Activated naive CD4-positive, alpha-beta T cell treated with anti-CD3 and anti-CD28 coated beads for 36 hours (primary cell): ENCODE data around the gene SASH1. TPM values are rescaled to one million over a fixed set of nuclear protein-coding genes. Genes with fewer than 3 reads are reported as not detected.

Source experiments
- CTCF ChIA-PET: fragments of 350-600 bp; sonication (Branson Sonifier 250); formaldehyde crosslinking; loops from one replicate; lab custom pipeline; 2021; ENCODE audit warnings: antibody characterized with exemption; lab: Charles Lee
- DNase-seq: peaks from one replicate; pipeline ENCODE4 v3.0.0-alpha.2; 2020
- H3K27ac Mint-ChIP-seq: one replicate; pipeline ENCODE4 v1.8.0; 2021; ENCODE audit warnings: mild to moderate bottlenecking, mixed read lengths
- H3K27me3 Mint-ChIP-seq: one replicate; pipeline ENCODE4 v1.8.0; 2021; ENCODE audit warnings: low read depth, mixed read lengths
- H3K36me3 Mint-ChIP-seq: one replicate; pipeline ENCODE4 v1.8.0; 2021; ENCODE audit warnings: low read depth, mixed read lengths
- H3K4me1 Mint-ChIP-seq: one replicate; pipeline ENCODE4 v1.8.0; 2021; ENCODE audit warnings: low read depth, mixed read lengths
- H3K4me3 Mint-ChIP-seq: one replicate; pipeline ENCODE4 v1.8.0; 2021; ENCODE audit warnings: mild to moderate bottlenecking, moderate library complexity, mixed read lengths
- H3K9me3 Mint-ChIP-seq: one replicate; pipeline ENCODE4 v1.8.0; 2021; ENCODE audit warnings: mixed read lengths
- intact Hi-C: fragments of 100-400 bp; cut with micrococcal nuclease; formaldehyde crosslinking; loops from one replicate; pipeline ENCODE4 v1.15.1; 2023
- total RNA-seq, 2 experiments: library from RNA; stranded (reverse); gene quantifications; one replicate each; pipeline ENCODE4 v1.2.3, GENCODE V29; 2021

SASH1 gene
- total RNA-seq, 2 experiments from 2014 or later: not detected

- Mint-ChIP-seq H3K4me3 (no peak overlapping the region), H3K36me3 (no peaks in the 10 kb centered on the region), H3K27ac (no peak overlapping the region), H3K27me3 (peaks cover 11% of the 10 kb centered on the region), H3K4me1 (no peaks in the 10 kb centered on the region), H3K9me3 (no peaks in the 10 kb centered on the region)
- CTCF ChIA-PET: no interaction called here
- intact Hi-C loops: no loop called here
- no peak for DNase-seq
These were observed 92.7 kb downstream of the SASH1 start for GRCh38 chr6:148435386-148435785.

DNA sequence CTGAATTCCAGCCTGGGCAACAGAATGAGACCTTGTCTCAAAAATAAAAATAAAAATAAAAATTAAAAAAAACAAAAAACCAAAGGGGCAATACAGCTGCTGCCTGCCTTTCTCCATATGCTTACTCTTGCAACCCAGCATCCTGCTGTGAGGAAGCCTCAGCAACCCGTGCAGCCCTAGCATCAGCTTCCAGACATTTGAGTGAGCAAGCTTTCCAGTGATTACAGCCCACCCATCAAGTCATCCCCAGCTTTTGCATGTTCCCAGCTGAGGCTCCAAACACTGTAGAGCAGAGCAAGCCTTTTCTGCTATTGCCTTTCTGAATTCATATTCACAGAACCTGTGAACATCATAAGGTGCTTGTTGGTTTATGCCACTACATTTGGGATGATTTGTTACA is 93.8 kb downstream of the SASH1 start:
- H3K36me3 Mint-ChIP-seq: no peaks in the 10 kb centered on the region
- H3K9me3 Mint-ChIP-seq: no peaks in the 10 kb centered on the region
- H3K4me3 Mint-ChIP-seq: no peak overlapping the region
- peaks cover 12% of the 10 kb centered on the region for H3K27me3 Mint-ChIP-seq
- H3K27ac Mint-ChIP-seq: no peak overlapping the region
- H3K4me1 Mint-ChIP-seq: peaks cover 3% of the 10 kb centered on the region
- no peak for DNase-seq
- CTCF ChIA-PET: no interaction called here
- intact Hi-C loops: no loop called here

- peaks cover 12% of the 10 kb centered on the region for H3K27me3 Mint-ChIP-seq
- DNase-seq: no peak
- H3K9me3 Mint-ChIP-seq: no peaks in the 10 kb centered on the region
- no peak overlapping the region for H3K27ac Mint-ChIP-seq
- H3K4me1 Mint-ChIP-seq: peaks cover 13% of the 10 kb centered on the region
- CTCF ChIA-PET: no interaction called here
- H3K36me3 Mint-ChIP-seq: no peaks in the 10 kb centered on the region
- no peak overlapping the region for H3K4me3 Mint-ChIP-seq
- intact Hi-C loops: no loop called here
These were observed 96.0 kb downstream of the SASH1 start for GRCh38 chr6:148438632-148439031.

- intact Hi-C loops: loop anchor here (5.0 kb wide), 1 partner anchor 1118 kb away; no protein-coding TSS in a partner anchor
- Mint-ChIP-seq H3K36me3 (no peaks in the 10 kb centered on the region), H3K4me1 (peaks cover 13% of the 10 kb centered on the region), H3K27me3 (peaks cover 12% of the 10 kb centered on the region), H3K9me3 (no peaks in the 10 kb centered on the region), H3K4me3 (no peak overlapping the region), H3K27ac (no peak overlapping the region)
- CTCF ChIA-PET: interaction anchor here (0.6 kb wide), 1 partner anchor 270 kb away, joined by 3 read pairs; no protein-coding TSS in a partner anchor
- no peak for DNase-seq
These were observed 97.4 kb downstream of the SASH1 start for GRCh38 chr6:148440016-148440415.

DNA sequence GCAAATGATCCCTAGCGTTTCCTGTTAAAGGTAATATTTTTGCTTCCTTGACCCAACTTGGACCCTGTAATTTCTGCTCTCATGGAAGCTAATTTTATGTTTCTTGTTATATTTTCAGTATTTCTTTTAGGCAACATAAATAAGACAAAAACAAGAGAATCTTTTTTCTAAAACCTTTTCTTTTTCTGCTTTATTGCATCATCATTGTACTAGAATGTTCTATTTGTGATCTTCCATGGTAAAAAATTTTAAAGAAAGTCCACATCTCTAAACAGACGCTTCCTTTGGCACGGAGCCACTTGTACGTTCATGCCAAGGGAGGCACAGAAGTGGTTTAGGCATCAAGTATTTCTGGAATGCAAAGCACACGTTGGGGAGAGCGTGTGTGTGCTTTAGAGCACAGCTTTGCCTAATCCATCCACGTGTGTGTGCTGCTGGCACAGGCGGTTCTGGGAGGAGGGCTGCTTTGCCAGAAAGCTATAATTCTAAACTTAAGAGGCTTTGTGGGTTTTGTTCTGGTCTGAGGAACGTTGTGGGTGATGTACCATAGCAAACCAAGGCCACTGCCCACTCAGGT is 98.3 kb downstream of the SASH1 start:
- H3K27me3 Mint-ChIP-seq: peaks cover 12% of the 10 kb centered on the region
- H3K27ac Mint-ChIP-seq: no peak overlapping the region
- CTCF ChIA-PET: no interaction called here
- no peaks in the 10 kb centered on the region for H3K9me3 Mint-ChIP-seq
- intact Hi-C loops: loop anchor here (1.0 to 5.0 kb wide), 3 partner anchors 237 to 1119 kb away; no protein-coding TSS in a partner anchor
- H3K4me3 Mint-ChIP-seq: no peak overlapping the region
- DNase-seq: no peak
- H3K36me3 Mint-ChIP-seq: no peaks in the 10 kb centered on the region
- H3K4me1 Mint-ChIP-seq: peaks cover 13% of the 10 kb centered on the region

DNA sequence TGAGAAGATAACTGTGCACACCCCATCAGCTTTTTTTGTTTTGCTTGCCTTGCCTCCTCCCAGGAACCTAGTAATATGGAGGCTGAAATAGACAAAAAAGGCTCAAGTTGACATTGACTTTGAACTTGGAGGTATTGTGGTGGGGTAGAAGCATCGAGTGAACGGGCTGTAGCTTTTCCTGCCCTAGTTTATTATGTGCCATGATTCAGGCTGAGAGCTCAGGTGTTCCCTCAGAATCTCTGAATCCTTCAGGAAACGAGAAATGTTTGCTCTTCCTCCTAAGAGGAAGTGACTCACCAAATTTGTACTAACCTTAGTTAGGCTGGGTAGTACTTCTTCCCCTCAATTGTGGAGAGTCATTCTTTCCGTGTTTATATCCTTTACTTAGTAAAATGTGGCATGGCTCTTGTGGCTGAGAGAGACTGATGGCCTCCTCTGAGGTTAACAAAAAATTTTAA is 98.8 kb downstream of the SASH1 start:
- peaks cover 12% of the 10 kb centered on the region for H3K27me3 Mint-ChIP-seq
- DNase-seq: peak; percentile 7
- intact Hi-C loops: loop anchor here (1.0 to 5.0 kb wide), 3 partner anchors 237 to 1119 kb away; no protein-coding TSS in a partner anchor
- H3K4me3 Mint-ChIP-seq: no peak overlapping the region
- CTCF ChIA-PET: no interaction called here
- H3K27ac Mint-ChIP-seq: no peak overlapping the region
- peaks cover 13% of the 10 kb centered on the region for H3K4me1 Mint-ChIP-seq
- no peaks in the 10 kb centered on the region for H3K9me3 Mint-ChIP-seq
- H3K36me3 Mint-ChIP-seq: no peaks in the 10 kb centered on the region

- CTCF ChIA-PET: no interaction called here
- intact Hi-C loops: loop anchor here (5.0 kb wide), 1 partner anchor 1122 kb away; no protein-coding TSS in a partner anchor
- peaks cover 19% of the 10 kb centered on the region for H3K27me3 Mint-ChIP-seq
These were observed 101.3 kb downstream of the SASH1 start for GRCh38 chr6:148443798-148444560.

DNA sequence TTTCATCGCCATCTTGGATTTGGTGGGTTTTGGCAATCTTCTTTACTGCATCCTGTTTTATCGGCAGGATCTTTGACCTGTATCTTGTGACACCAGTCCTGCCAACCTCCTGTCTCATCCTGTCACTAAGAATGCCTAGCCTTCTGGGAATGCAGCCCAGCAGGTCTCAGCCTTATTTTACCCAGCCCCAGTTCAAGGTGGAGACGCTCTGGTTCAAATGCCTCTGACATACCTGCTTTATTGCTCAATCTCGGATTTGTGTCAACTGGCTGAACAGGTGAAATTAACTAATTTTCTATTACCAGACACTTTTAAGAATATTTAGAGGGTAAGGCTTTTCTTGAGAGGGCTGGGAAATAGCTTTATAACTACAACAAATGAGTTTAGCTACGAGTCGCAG is 102.5 kb downstream of the SASH1 start:
- H3K36me3 Mint-ChIP-seq: no peaks in the 10 kb centered on the region
- no peaks in the 10 kb centered on the region for H3K9me3 Mint-ChIP-seq
- intact Hi-C loops: no loop called here
- no peak for DNase-seq
- no peak overlapping the region for H3K4me3 Mint-ChIP-seq
- CTCF ChIA-PET: no interaction called here
- peaks cover 13% of the 10 kb centered on the region for H3K4me1 Mint-ChIP-seq
- H3K27ac Mint-ChIP-seq: no peak overlapping the region
- peaks cover 16% of the 10 kb centered on the region for H3K27me3 Mint-ChIP-seq

More at GRCh38 chr6:148443798-148444560, 101.3 kb downstream of the SASH1 start:
- no peak for DNase-seq
- no peaks in the 10 kb centered on the region for H3K9me3 Mint-ChIP-seq
- H3K4me1 Mint-ChIP-seq: peaks cover 13% of the 10 kb centered on the region
- H3K4me3 Mint-ChIP-seq: no peak overlapping the region
- no peak overlapping the region for H3K27ac Mint-ChIP-seq
- no peaks in the 10 kb centered on the region for H3K36me3 Mint-ChIP-seq

DNA sequence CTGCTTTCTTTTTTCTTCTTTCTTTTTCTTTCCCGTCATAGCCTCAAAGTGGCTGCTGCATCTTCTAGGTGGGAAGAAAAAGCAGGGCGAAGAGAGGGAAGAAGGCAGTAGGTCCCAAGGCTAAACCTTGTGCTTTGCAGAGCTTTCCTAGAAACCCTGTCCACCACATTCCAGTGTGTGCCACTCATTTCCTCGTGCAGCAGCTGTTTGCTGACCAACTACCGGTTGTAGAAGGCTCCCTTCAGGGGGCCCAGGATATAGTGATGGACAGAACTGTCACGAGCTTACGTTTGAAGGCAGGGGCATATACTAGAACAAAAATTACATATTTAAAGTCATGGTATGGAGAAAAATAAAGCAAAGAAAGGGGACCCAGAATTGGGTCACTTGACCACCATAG is 103.0 kb downstream of the SASH1 start:
- Mint-ChIP-seq H3K9me3 (no peaks in the 10 kb centered on the region), H3K4me1 (peaks cover 13% of the 10 kb centered on the region), H3K4me3 (no peak overlapping the region), H3K27ac (no peak overlapping the region), H3K27me3 (peaks cover 13% of the 10 kb centered on the region), H3K36me3 (no peaks in the 10 kb centered on the region)
- CTCF ChIA-PET: no interaction called here
- no peak for DNase-seq
- intact Hi-C loops: no loop called here

DNA sequence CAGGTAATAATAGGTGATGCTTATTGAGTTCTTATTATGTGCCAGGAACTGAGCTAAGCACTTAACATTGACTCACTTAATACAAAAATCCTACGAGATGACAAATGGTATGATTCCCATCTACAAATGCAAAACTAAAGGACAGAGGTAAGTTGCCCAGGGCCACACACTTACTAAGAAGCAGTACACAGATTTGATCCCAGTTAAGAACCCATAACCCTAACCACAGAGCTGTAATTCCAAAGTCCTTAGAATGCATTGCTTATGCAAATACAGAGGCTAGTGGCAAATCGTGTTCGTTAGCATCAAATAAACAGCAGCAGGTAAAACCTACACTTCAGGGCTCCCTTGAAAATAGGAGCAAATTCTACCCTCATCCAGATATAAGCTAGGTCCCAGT is 104.0 kb downstream of the SASH1 start:
- Mint-ChIP-seq H3K27ac (no peak overlapping the region), H3K36me3 (no peaks in the 10 kb centered on the region), H3K9me3 (no peaks in the 10 kb centered on the region), H3K4me1 (peaks cover 8% of the 10 kb centered on the region), H3K4me3 (no peak overlapping the region), H3K27me3 (peaks cover 13% of the 10 kb centered on the region)
- no peak for DNase-seq
- intact Hi-C loops: no loop called here
- CTCF ChIA-PET: no interaction called here

- no peak overlapping the region for H3K4me3 Mint-ChIP-seq
- no peak overlapping the region for H3K27ac Mint-ChIP-seq
- H3K4me1 Mint-ChIP-seq: no peaks in the 10 kb centered on the region
- peaks cover 13% of the 10 kb centered on the region for H3K27me3 Mint-ChIP-seq
- no peak for DNase-seq
- no peaks in the 10 kb centered on the region for H3K9me3 Mint-ChIP-seq
- intact Hi-C loops: no loop called here
- CTCF ChIA-PET: no interaction called here
- no peaks in the 10 kb centered on the region for H3K36me3 Mint-ChIP-seq
These were observed 105.0 kb downstream of the SASH1 start for GRCh38 chr6:148447521-148448230.

DNA sequence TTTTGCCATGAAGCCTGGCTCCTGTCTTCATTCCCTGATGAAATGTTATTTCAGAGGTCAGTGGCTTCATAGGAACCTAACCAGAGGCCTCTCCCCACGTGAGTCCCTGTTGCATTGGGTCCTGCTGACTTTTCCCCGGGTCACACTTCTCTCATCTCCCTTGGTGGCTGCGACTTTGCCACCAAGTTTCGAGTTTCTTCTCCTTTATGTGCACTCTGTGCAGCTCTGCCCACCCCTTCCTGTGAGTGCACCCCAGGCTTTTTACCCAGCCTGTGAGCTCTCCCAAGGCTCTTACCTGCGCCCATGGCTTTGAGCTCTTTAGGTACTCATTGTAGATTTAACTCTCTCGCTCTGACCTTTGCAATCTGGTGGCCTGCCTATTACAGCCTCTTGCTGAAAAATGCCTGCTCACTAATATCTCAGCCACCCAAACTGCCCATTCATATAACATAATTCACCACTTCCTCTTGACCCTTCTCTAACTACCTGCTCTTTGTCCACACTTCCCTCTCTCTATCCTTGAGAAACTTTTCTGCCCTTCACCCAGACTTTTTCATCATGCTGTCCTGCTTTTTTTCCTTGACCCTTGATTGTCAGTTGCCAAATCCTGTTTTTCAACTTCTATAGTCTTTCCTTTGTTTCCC is 105.9 kb downstream of the SASH1 start:
- intact Hi-C loops: no loop called here
- CTCF ChIA-PET: no interaction called here
- Mint-ChIP-seq H3K9me3 (no peaks in the 10 kb centered on the region), H3K27me3 (peaks cover 13% of the 10 kb centered on the region), H3K36me3 (no peaks in the 10 kb centered on the region), H3K27ac (no peak overlapping the region), H3K4me1 (no peaks in the 10 kb centered on the region), H3K4me3 (no peak overlapping the region)
- no peak for DNase-seq
